Dermis microvascular lymphatic vessel endothelial cell (primary cell): ENCODE measurements around the gene ATP2A1. TPM values are rescaled to one million over a fixed set of nuclear protein-coding genes. Genes with fewer than 3 reads are reported as not detected.
"Not testable (repeated sequence)": the region's sequence is repeated elsewhere in the genome, so short reads cannot be mapped to it uniquely, and the experiment has no call there.

Experiments used
- DNase-seq, 2 donors: peaks; one replicate each; pipeline versions ENCODE4 v3.0.0 to v3.0.0-alpha.2; 2010; ENCODE audit warnings: low read depth in 2 of 2
- total RNA-seq: library from RNA; depleted of rRNA; stranded (reverse); fragments of >200 nt; gene quantifications from 2 replicates; pipeline ENCODE4 v1.2.1, GENCODE V29; 2014

The ATP2A1 gene
- total RNA-seq, 1 donor from 2014 or later: 0.13 TPM

DNA sequence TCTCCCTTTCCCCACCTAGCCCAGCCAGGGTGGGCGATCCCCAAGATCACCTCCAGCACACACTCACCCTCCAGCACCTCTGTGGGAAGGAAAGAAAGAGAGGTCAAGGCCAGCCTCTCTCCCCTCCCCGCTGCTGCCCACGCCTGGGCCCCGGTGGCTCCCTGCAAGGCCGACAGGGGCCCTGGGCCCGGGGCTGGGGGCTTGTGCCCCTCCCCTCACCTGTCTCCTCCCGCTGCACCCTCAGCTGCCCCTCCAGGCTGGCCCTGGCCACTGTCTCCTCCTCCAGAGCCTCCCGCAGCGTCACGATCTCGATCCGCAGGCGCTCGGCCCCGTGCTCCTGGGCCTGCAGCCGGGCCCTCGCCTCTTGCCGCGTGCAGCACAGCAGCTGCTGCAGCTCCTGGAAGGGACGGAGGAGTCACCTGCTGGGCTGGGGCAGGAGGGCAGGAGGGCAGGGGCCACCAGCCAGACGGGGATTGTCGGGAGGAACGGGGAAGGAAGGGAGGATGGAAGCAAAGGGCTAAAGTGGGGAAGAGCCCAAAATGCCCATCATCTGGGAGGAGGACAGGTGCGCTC, 27.6 kb downstream of the ATP2A1 start:
- no peak for DNase-seq

- DNase-seq: no peak
Observed at GRCh38 chr16:28910086-28911031, 32.1 kb downstream of the ATP2A1 start.

GRCh38 chr16:28912558-28912957, 34.3 kb downstream of the ATP2A1 start:
- DNase-seq: no peak

- no peak for DNase-seq
Observed at GRCh38 chr16:28913946-28914724, 35.8 kb downstream of the ATP2A1 start.

- peak; percentile 17 to 61 for DNase-seq
Observed at GRCh38 chr16:28915181-28915580, 36.9 kb downstream of the ATP2A1 start.

- DNase-seq: no peak
Observed at GRCh38 chr16:28917095-28917494, 38.8 kb downstream of the ATP2A1 start.

GRCh38 chr16:28918698-28919097, 40.4 kb downstream of the ATP2A1 start:
- DNase-seq: no peak

DNA sequence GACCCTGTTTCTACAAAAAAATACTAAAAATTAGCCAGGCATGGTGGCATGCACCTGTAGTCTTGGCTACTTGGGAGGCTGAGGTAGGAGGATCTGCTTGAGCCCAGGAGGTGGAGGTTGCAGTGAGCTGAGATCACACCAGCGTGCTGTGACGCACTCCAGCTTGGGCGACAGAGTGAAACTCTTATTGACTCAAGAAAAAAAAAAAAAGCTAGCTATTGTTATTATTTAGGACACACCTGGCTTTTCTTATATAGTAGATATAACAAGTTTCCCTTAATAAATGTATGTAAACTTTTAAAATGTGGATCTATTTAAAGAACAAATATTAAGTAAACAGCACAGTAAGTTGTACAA, 44.9 kb downstream of the ATP2A1 start:
- no peak for DNase-seq

- no peak for DNase-seq
Observed at GRCh38 chr16:28923652-28924398, 45.5 kb downstream of the ATP2A1 start.

- DNase-seq: no peak
Observed at GRCh38 chr16:28924399-28924761, 46.1 kb downstream of the ATP2A1 start.

DNA sequence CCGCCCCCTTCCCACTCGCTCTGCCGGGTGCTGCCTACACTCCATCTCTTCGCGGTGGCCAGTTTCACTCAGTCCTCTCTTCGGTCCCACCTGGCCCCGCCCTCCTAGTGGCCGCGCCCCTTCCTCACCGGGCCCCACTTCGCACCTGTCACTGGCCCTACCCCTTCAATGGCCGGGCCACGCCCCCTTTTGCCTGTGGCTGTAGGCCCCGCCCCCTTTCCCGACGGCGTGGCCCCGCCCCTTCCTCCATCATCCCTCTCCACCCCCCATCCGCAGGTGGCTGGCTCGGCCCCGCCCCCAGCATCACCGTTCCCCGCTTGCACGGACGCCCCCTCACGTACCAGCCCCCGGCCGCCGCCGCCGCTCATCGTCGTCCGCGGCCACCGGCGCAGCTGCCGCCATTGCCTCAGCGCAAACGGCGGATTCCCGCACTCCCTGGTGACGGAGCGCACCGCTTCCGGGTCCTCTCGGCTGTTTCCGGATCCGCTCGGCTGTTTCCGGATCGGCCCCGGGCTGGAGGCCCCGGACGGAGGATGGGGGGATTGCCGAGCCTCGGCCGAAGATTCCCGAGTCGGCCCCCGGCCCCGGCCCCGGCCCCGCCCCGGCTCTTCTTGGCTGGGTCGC, 46.6 kb downstream of the ATP2A1 start, which contains the start of gene RABEP2:
RABEP2 (minus strand) TSS at position 477 of the 624 bp plus-strand sequence; CDS start at position 402, 75 bp downstream.
- peak; percentile 61 to 85 for DNase-seq

GRCh38 chr16:28925386-28926228, 47.3 kb downstream of the ATP2A1 start:
- peak in 1 of 2 donors; percentile 73 for DNase-seq

- DNase-seq: not testable (repeated sequence)
Observed at GRCh38 chr16:28926284-28926683, 48.0 kb downstream of the ATP2A1 start.

DNA sequence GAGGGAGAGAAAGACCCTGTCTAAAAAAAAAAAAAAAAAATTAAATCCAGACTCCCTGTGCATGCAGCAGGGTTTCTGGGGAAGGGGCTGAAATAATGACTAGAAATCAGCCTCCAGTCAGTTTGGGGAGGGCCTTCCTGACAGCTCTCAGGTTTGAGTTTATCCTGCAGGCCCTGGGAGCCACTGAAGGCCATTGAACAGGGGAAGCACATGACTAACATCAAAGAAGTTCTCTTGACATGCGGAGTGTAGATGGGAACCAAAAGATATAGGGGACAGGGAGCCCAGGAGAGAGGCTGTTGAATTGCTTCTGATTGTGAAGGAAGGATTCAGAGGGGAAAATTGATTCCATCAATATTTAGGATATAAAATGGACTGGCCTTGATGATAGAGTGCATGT, 49.5 kb downstream of the ATP2A1 start:
- no peak for DNase-seq

DNA sequence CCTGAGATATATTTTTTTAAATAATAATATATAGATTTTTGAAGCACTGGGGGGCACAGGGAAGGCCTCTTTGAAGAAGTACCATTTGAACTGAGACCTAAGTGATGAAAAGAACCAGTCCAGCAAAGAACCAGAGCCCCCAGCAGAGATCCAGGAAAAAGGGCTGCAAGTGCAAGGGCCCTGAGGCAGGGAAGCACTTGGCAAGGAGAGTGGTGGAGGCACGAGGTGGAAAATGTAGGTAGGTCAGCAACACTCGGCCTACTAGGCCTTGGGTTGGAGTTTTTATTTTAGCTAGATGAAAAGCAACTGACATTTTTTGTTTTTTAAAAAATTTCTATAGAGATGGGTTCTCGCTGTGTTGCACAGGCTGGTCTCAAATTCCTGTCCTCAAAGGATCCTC, 51.9 kb downstream of the ATP2A1 start:
- DNase-seq: no peak

DNA sequence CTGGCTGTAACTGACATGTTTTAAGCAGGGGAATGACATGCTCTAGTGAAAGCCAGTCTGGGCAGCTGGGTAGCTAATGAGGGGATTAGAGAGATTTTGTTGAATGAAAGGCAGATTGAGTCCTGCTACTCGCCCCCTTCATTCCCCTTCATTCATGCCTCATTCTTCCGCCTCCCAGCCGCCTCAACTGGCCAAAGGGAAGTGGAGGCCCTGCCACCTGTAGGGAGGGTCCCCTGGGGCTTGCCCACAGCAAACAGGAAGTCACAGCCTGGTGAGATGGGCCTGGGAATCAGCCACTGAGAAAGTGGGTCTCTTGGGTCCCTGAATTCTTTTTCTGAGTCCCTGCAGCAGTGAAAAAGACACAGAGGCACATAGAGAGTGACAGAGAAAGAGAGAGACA, 52.4 kb downstream of the ATP2A1 start:
- no peak for DNase-seq

DNA sequence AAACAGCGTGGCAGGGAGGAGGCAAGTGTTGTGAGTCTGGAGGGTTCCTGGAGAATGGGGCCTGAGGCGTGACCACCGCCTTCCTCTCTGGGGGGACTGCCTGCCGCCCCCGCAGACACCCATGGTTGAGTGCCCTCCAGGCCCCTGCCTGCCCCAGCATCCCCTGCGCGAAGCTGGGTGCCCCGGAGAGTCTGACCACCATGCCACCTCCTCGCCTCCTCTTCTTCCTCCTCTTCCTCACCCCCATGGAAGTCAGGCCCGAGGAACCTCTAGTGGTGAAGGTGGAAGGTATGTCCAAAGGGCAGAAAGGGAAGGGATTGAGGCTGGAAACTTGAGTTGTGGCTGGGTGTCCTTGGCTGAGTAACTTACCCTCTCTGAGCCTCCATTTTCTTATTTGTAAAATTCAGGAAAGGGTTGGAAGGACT, 53.5 kb downstream of the ATP2A1 start, which contains the start of gene CD19:
CD19 (plus strand) TSS at position 171 of the 425 bp plus-strand sequence; CDS start at position 201, 30 bp downstream.
- DNase-seq: no peak

- DNase-seq: no peak
Observed at GRCh38 chr16:28932339-28933141, 54.3 kb downstream of the ATP2A1 start.

- DNase-seq: no peak
Observed at GRCh38 chr16:28933171-28933570, 54.9 kb downstream of the ATP2A1 start.
